IPS-20b (cell line): ENCODE data around the gene CAPN8.

Experiments used
- H3K27ac ChIP-seq: one replicate; pipeline ENCODE4 v1.5.1; 2013; ENCODE audit warnings: low read length
- H3K27me3 ChIP-seq: 2 replicates; pipeline ENCODE4 v1.6.1; 2013; ENCODE audit warnings: mild to moderate bottlenecking, low read length, inconsistent platforms; ENCODE audit not compliant: insufficient read depth
- H3K36me3 ChIP-seq: 2 replicates; pipeline ENCODE4 v1.6.1; 2013; ENCODE audit warnings: low read depth, mild to moderate bottlenecking, inconsistent platforms, low read length, moderate library complexity; ENCODE audit not compliant: insufficient read depth
- H3K4me1 ChIP-seq: 2 replicates; pipeline ENCODE4 v1.6.1; 2013; ENCODE audit warnings: mild to moderate bottlenecking, control low read depth, inconsistent platforms, low read length, moderate library complexity; ENCODE audit not compliant: insufficient read depth
- H3K4me3 ChIP-seq: 2 replicates; pipeline ENCODE4 v1.5.1; 2013; ENCODE audit warnings: mild to moderate bottlenecking, low read length, inconsistent platforms
- H3K9ac ChIP-seq: 2 replicates; pipeline ENCODE4 v1.6.1; 2013; ENCODE audit warnings: low read depth, mild to moderate bottlenecking, inconsistent platforms, low read length, moderate library complexity
- H3K9me3 ChIP-seq: 2 replicates; pipeline ENCODE4 v1.6.1; 2013; ENCODE audit warnings: mild to moderate bottlenecking, low read depth, low read length, inconsistent platforms; ENCODE audit not compliant: insufficient read depth

The CAPN8 gene

GRCh38 chr1:223515421-223515820 lies 150.1 kb downstream of the CAPN8 start:
- Histone ChIP-seq H3K4me1 (no peaks in the 10 kb centered on the region; the same call in 1 of the 2 replicates), H3K9me3 (no peaks in the 10 kb centered on the region), H3K4me3 (no peak overlapping the region), H3K36me3 (no peaks in the 10 kb centered on the region), H3K27me3 (no peaks in the 10 kb centered on the region), H3K27ac (no peak overlapping the region), H3K9ac (no peak overlapping the region)

GRCh38 chr1:223514644-223515043 lies 150.9 kb downstream of the CAPN8 start:
- Histone ChIP-seq H3K4me3 (no peak overlapping the region), H3K9me3 (no peaks in the 10 kb centered on the region), H3K4me1 (no peaks in the 10 kb centered on the region; the same call in 1 of the 2 replicates), H3K36me3 (no peaks in the 10 kb centered on the region), H3K9ac (no peak overlapping the region), H3K27ac (no peak overlapping the region), H3K27me3 (no peaks in the 10 kb centered on the region)

GRCh38 chr1:223513309-223513708 lies 152.2 kb downstream of the CAPN8 start:
- Histone ChIP-seq H3K4me3 (no peak overlapping the region), H3K9me3 (no peaks in the 10 kb centered on the region), H3K27ac (no peak overlapping the region)

GRCh38 chr1:223512057-223512456 lies 153.4 kb downstream of the CAPN8 start:
- no peaks in the 10 kb centered on the region; the same call in 1 of the 2 replicates for H3K27me3 ChIP-seq
- no peak overlapping the region for H3K4me3 ChIP-seq
- no peaks in the 10 kb centered on the region; the same call in 1 of the 2 replicates for H3K4me1 ChIP-seq
- no peak overlapping the region for H3K9ac ChIP-seq
- H3K36me3 ChIP-seq = no peaks in the 10 kb centered on the region
- no peak overlapping the region for H3K27ac ChIP-seq
- H3K9me3 ChIP-seq = no peaks in the 10 kb centered on the region

More at GRCh38 chr1:223513309-223513708, 152.2 kb downstream of the CAPN8 start:
- H3K9ac ChIP-seq = no peak overlapping the region
- no peaks in the 10 kb centered on the region; the same call in 1 of the 2 replicates for H3K27me3 ChIP-seq
- H3K4me1 ChIP-seq = no peaks in the 10 kb centered on the region; the same call in 1 of the 2 replicates
- no peaks in the 10 kb centered on the region for H3K36me3 ChIP-seq

- H3K9me3 ChIP-seq = no peaks in the 10 kb centered on the region
- H3K36me3 ChIP-seq = no peaks in the 10 kb centered on the region
- H3K4me3 ChIP-seq = no peak overlapping the region
- no peak overlapping the region for H3K9ac ChIP-seq
- H3K27ac ChIP-seq = no peak overlapping the region
- H3K4me1 ChIP-seq = no peaks in the 10 kb centered on the region
- no peaks in the 10 kb centered on the region; the same call in 1 of the 2 replicates for H3K27me3 ChIP-seq
Measured at GRCh38 chr1:223508796-223509195, 156.7 kb downstream of the CAPN8 start.

- Histone ChIP-seq H3K36me3 (no peaks in the 10 kb centered on the region), H3K27ac (no peak overlapping the region), H3K9me3 (no peaks in the 10 kb centered on the region), H3K27me3 (no peaks in the 10 kb centered on the region; the same call in 1 of the 2 replicates), H3K4me1 (no peaks in the 10 kb centered on the region; the same call in 1 of the 2 replicates), H3K4me3 (no peak overlapping the region), H3K9ac (no peak overlapping the region)
Measured at GRCh38 chr1:223504741-223505140, 160.8 kb downstream of the CAPN8 start.

GRCh38 chr1:223503348-223503747 lies 162.2 kb downstream of the CAPN8 start:
- Histone ChIP-seq H3K9me3 (no peaks in the 10 kb centered on the region), H3K27me3 (no peaks in the 10 kb centered on the region), H3K36me3 (no peaks in the 10 kb centered on the region), H3K27ac (no peak overlapping the region), H3K4me3 (no peak overlapping the region), H3K9ac (no peak overlapping the region), H3K4me1 (no peaks in the 10 kb centered on the region; the same call in 1 of the 2 replicates)

- no peak overlapping the region for H3K27ac ChIP-seq
- H3K9me3 ChIP-seq = no peaks in the 10 kb centered on the region
- H3K4me1 ChIP-seq = no peaks in the 10 kb centered on the region; the same call in 1 of the 2 replicates
- no peaks in the 10 kb centered on the region for H3K27me3 ChIP-seq
- H3K9ac ChIP-seq = no peak overlapping the region
- H3K4me3 ChIP-seq = no peak overlapping the region
- no peaks in the 10 kb centered on the region for H3K36me3 ChIP-seq
Measured at GRCh38 chr1:223500560-223501425, 164.7 kb downstream of the CAPN8 start.

- Histone ChIP-seq H3K27ac (no peak overlapping the region), H3K9ac (no peak overlapping the region), H3K4me3 (no peak overlapping the region), H3K4me1 (no peaks in the 10 kb centered on the region; the same call in 1 of the 2 replicates), H3K36me3 (no peaks in the 10 kb centered on the region), H3K9me3 (no peaks in the 10 kb centered on the region), H3K27me3 (no peaks in the 10 kb centered on the region)
Measured at GRCh38 chr1:223496883-223497282, 168.6 kb downstream of the CAPN8 start.

GRCh38 chr1:223494926-223495645 lies 170.4 kb downstream of the CAPN8 start:
- no peaks in the 10 kb centered on the region for H3K9me3 ChIP-seq
- H3K36me3 ChIP-seq = no peaks in the 10 kb centered on the region
- no peaks in the 10 kb centered on the region for H3K27me3 ChIP-seq
- no peak overlapping the region for H3K9ac ChIP-seq
- H3K27ac ChIP-seq = no peak overlapping the region
- no peaks in the 10 kb centered on the region; the same call in 1 of the 2 replicates for H3K4me1 ChIP-seq
- no peak overlapping the region for H3K4me3 ChIP-seq

- Histone ChIP-seq H3K27ac (no peak overlapping the region), H3K9me3 (no peaks in the 10 kb centered on the region), H3K27me3 (no peaks in the 10 kb centered on the region), H3K36me3 (no peaks in the 10 kb centered on the region), H3K9ac (no peak overlapping the region), H3K4me3 (no peak overlapping the region), H3K4me1 (peaks cover 5% of the 10 kb centered on the region; the same call in 1 of the 2 replicates)
Measured at GRCh38 chr1:223492044-223492443, 173.5 kb downstream of the CAPN8 start.
